Right atrium auricular region (tissue), 2 donors: ENCODE results near the gene SCN10A. TPM values are rescaled to one million over a fixed set of nuclear protein-coding genes. Genes with fewer than 3 reads are reported as not detected.

Experiments
- DNase-seq: peaks from one replicate; pipeline ENCODE4 v3.0.0-alpha.2; 2019; ENCODE audit warnings: low spot score
- H3K27ac ChIP-seq, 2 donors: fragments of 200-600 bp; sonication (generic); 1 replicate in 1 of 2; 2 replicates in 1 of 2; pipeline ENCODE4 v1.5.1; 2016 to 2019
- H3K27me3 ChIP-seq, 2 donors: fragments of 200-600 bp; sonication (generic); one replicate each; pipeline versions ENCODE4 v1.5.1 to v1.6.0; 2017 to 2019
- H3K36me3 ChIP-seq: fragments of 200-600 bp; sonication (generic); one replicate; pipeline ENCODE4 v1.5.1; 2016
- H3K4me1 ChIP-seq, 2 donors: fragments of 200-600 bp; sonication (generic); one replicate each; pipeline versions ENCODE4 v1.5.1 to v1.6.0; 2017 to 2019
- H3K4me3 ChIP-seq, 2 donors: fragments of 200-600 bp; sonication (generic); 1 replicate in 1 of 2; 2 replicates in 1 of 2; pipeline ENCODE4 v1.5.1; 2017 to 2019; ENCODE audit warnings: mild to moderate bottlenecking in 1 of 2, moderate library complexity in 1 of 2
- H3K9me3 ChIP-seq, 2 donors: fragments of 200-600 bp; sonication (generic); one replicate each; pipeline ENCODE4 v1.5.1; 2019
- total RNA-seq, 2 donors: library from RNA; depleted of rRNA; stranded (reverse); fragments of >200 nt; gene quantifications; one replicate each; pipeline ENCODE4 v1.1.0, GENCODE V29; 2016
- TF ChIP-seq, protein P1 (sequence below), 2 donors: fragments of 200-600 bp; sonication (generic); IDR thresholded peaks; one replicate each; pipeline ENCODE4 v1.5.1; 2019; ENCODE audit warnings: antibody characterized with exemption in 2 of 2

Gene SCN10A
- total RNA-seq, 2 donors from 2014 or later: 0.90 TPM; not detected in 1

DNA sequence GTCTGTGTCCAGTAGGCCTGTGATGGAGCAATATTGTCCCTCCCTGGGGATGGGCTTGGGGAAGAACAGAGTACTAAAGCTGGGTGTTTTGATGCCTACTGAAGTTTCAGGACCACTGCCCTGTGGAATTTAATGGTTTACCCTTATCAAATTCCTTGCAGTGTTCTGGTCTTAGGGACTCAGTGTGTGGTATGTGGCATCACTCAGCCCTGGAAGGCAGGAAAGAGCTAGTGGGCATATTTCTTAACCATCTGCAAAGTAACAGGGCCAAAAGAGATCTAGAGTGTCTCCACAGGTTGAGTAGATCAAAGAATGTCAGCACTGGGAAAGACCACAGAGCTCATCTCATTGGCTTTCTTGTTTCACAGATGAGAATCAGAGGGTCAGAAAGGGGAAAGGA lies 11.8 kb upstream of the SCN10A start:
- Histone ChIP-seq H3K27ac (no peak overlapping the region), H3K9me3 (no peaks in the 10 kb centered on the region), H3K36me3 (no peaks in the 10 kb centered on the region), H3K4me1 (no peaks in the 10 kb centered on the region), H3K27me3 (no peaks in the 10 kb centered on the region), H3K4me3 (no peak overlapping the region)
- TF ChIP-seq, protein P1, sequence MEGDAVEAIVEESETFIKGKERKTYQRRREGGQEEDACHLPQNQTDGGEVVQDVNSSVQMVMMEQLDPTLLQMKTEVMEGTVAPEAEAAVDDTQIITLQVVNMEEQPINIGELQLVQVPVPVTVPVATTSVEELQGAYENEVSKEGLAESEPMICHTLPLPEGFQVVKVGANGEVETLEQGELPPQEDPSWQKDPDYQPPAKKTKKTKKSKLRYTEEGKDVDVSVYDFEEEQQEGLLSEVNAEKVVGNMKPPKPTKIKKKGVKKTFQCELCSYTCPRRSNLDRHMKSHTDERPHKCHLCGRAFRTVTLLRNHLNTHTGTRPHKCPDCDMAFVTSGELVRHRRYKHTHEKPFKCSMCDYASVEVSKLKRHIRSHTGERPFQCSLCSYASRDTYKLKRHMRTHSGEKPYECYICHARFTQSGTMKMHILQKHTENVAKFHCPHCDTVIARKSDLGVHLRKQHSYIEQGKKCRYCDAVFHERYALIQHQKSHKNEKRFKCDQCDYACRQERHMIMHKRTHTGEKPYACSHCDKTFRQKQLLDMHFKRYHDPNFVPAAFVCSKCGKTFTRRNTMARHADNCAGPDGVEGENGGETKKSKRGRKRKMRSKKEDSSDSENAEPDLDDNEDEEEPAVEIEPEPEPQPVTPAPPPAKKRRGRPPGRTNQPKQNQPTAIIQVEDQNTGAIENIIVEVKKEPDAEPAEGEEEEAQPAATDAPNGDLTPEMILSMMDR (IDR thresholded peaks at IDR 0.05): no peak
- no peak for DNase-seq

DNA sequence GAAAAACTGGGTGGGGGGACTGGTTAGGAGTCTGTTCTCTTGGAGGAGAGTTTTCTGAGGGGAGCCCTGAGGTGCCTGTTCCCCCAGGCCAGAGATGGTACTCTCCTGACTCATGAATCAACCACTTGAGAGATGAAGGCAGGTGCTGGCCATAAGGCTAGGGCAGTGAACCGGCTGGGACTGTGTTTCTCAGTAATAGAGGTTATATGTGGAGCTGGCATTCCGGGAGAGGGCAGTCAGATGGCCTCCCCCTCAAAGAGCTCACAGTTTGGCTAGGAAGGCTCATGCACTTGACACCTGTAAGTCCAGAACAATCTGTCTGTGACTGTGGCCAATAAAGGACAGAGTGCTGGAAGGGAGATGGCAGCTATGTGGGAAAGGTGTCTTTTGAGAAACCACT lies 10.0 kb upstream of the SCN10A start:
- H3K27ac ChIP-seq: no peak overlapping the region
- no peak overlapping the region for H3K4me3 ChIP-seq
- no peaks in the 10 kb centered on the region for H3K4me1 ChIP-seq
- TF ChIP-seq, protein P1 (IDR thresholded peaks at IDR 0.05): no peak
- H3K27me3 ChIP-seq: no peaks in the 10 kb centered on the region
- H3K36me3 ChIP-seq: no peaks in the 10 kb centered on the region
- no peaks in the 10 kb centered on the region for H3K9me3 ChIP-seq
- no peak for DNase-seq

DNA sequence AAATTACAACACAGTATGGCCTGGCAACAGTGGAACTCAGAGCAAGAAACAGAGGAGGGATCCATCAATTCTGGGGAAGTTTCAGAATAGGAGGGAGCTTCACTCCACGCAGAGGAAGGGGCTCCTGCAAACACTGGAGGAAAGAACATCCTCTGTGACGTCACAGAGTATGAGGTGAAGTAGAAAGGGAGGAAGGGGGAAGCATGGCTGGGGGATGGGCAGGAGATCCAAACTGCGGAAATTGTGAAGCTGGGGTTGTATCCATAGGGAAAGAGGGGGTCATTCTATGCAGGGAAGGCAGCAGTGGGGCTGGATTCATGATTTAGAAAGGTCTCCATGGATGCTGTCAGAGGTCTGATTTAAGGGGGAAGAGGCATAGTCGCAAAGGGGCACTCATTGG lies 8.3 kb upstream of the SCN10A start:
- no peak for DNase-seq
- Histone ChIP-seq H3K4me3 (no peak overlapping the region), H3K9me3 (no peaks in the 10 kb centered on the region), H3K4me1 (no peaks in the 10 kb centered on the region), H3K36me3 (no peaks in the 10 kb centered on the region), H3K27me3 (no peaks in the 10 kb centered on the region), H3K27ac (no peak overlapping the region)
- TF ChIP-seq, protein P1 (IDR thresholded peaks at IDR 0.05): no peak

DNA sequence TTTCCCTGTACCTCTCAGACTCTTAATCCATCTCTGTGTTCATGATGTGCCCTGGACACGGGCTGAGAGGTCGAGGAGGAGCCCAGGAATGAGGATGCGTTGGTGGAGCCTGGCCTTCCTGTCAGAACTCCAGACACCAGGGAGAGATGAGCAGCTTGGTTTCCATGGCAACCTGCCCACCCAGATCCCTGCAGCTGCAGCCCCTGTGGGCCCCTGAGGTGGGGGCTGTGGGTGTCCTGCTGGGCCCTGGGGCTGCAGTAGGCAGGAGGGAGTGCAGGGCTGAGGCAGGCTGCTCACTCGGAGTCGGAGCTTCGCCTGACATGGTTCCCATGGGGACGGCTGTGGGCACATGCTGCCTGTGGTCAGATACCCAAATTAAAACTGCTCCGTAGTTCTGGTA lies 7.7 kb upstream of the SCN10A start:
- no peaks in the 10 kb centered on the region for H3K27me3 ChIP-seq
- no peak overlapping the region for H3K27ac ChIP-seq
- H3K4me1 ChIP-seq: no peaks in the 10 kb centered on the region
- H3K4me3 ChIP-seq: no peak overlapping the region
- no peaks in the 10 kb centered on the region for H3K36me3 ChIP-seq
- H3K9me3 ChIP-seq: no peaks in the 10 kb centered on the region
- no peak for DNase-seq
- TF ChIP-seq, protein P1 (IDR thresholded peaks at IDR 0.05): no peak

DNA sequence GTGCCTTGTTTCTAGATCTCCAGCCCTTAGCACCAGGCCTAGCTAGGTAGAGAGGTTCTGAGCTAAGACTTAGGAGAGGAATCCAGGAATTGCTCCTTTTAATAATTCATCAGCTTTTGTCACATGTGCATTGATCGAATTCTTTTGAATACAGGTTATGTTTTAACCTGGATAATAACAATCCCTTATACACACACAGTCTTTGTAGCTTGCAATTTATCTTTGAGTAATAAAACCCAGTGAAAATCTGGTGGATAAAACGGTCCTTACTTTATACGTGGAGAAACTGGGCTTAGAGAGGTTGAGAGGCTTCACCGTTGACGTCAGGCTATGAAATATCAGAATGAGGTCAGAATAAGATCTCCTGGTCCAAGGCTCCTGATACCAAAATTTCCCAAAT lies 7.2 kb upstream of the SCN10A start:
- Histone ChIP-seq H3K9me3 (no peaks in the 10 kb centered on the region), H3K36me3 (no peaks in the 10 kb centered on the region), H3K4me3 (no peak overlapping the region), H3K27me3 (no peaks in the 10 kb centered on the region), H3K27ac (no peak overlapping the region), H3K4me1 (no peaks in the 10 kb centered on the region)
- no peak for DNase-seq
- TF ChIP-seq, protein P1 (IDR thresholded peaks at IDR 0.05): no peak

DNA sequence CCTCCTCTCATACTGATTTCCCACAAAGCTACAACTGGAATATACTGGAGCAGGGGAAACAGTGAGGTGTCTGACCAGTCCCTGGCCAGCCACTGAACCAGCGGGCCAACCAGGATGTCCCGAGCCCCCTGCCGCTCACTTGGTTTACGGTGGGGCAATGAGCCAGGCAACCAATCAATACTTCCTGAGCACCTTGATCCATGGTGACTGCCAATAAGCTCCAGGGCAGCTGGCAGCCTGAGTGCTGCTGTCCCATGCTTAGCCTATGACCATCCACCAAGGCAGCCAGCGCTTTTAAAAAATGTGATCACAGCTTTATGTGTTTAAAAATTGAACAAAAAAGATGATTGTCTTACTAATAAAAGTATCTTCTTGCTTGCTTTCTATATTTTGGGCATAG lies 4.2 kb downstream of the SCN10A start:
- TF ChIP-seq, protein P1 (IDR thresholded peaks at IDR 0.05): no peak
- no peaks in the 10 kb centered on the region for H3K4me1 ChIP-seq
- H3K4me3 ChIP-seq: no peak overlapping the region
- no peaks in the 10 kb centered on the region for H3K9me3 ChIP-seq
- no peaks in the 10 kb centered on the region for H3K27me3 ChIP-seq
- H3K27ac ChIP-seq: no peak overlapping the region
- DNase-seq: no peak
- H3K36me3 ChIP-seq: no peaks in the 10 kb centered on the region
